Osteoblast (primary cell): ENCODE measurements around the gene EMC9. TPM values are rescaled to one million over a fixed set of nuclear protein-coding genes. Genes with fewer than 3 reads are reported as not detected.

Experiments
- DNase-seq: peaks from one replicate; pipeline ENCODE4 v3.0.0; 2011; ENCODE audit warnings: low spot score, mixed read lengths; ENCODE audit not compliant: insufficient read length; ENCODE audit errors: missing footprints
- H2AFZ ChIP-seq: 2 replicates; pipeline ENCODE4 v1.6.0; 2011; ENCODE audit warnings: mild to moderate bottlenecking, low read length
- H3K27ac ChIP-seq: 2 replicates; pipeline ENCODE4 v1.5.1; 2011; ENCODE audit warnings: mild to moderate bottlenecking, low read depth, low read length, moderate library complexity
- H3K27me3 ChIP-seq: 2 replicates; pipeline ENCODE4 v1.6.0; 2012; ENCODE audit warnings: mild to moderate bottlenecking, control low read depth, inconsistent platforms, low read length, moderate library complexity; ENCODE audit not compliant: insufficient read depth
- H3K36me3 ChIP-seq: 2 replicates; pipeline ENCODE4 v1.5.1; 2011; ENCODE audit warnings: mild to moderate bottlenecking, low read length, control low read depth, moderate library complexity; ENCODE audit not compliant: insufficient read depth
- H3K4me1 ChIP-seq: 2 replicates; pipeline ENCODE4 v1.5.1; 2011; ENCODE audit warnings: mild to moderate bottlenecking, low read length, control low read depth, moderate library complexity; ENCODE audit not compliant: insufficient read depth
- H3K4me2 ChIP-seq: 2 replicates; pipeline ENCODE4 v1.6.0; 2011; ENCODE audit warnings: mild to moderate bottlenecking, low read length; ENCODE audit not compliant: insufficient read depth
- H3K4me3 ChIP-seq: fragments of 200-600 bp; sonication (generic); 3 replicates; pipeline ENCODE4 v1.5.1; 2012; ENCODE audit warnings: mild to moderate bottlenecking, low read length, inconsistent platforms; ENCODE audit not compliant: insufficient read depth
- H3K79me2 ChIP-seq: 2 replicates; pipeline ENCODE4 v1.6.0; 2012; ENCODE audit warnings: mild to moderate bottlenecking, low read length, control low read depth, inconsistent platforms; ENCODE audit not compliant: insufficient read depth
- H3K9me3 ChIP-seq: 2 replicates; pipeline ENCODE4 v1.5.1; 2011; ENCODE audit warnings: low read depth, low read length, control low read depth
- H4K20me1 ChIP-seq: 2 replicates; pipeline ENCODE4 v1.6.0; 2012; ENCODE audit warnings: mild to moderate bottlenecking, low read length, control low read depth; ENCODE audit not compliant: insufficient read depth
- CTCF ChIP-seq: IDR thresholded peaks from 2 replicates; pipeline ENCODE4 v1.5.1; 2011; ENCODE audit warnings: mild to moderate bottlenecking, low read depth, low read length, moderate library complexity; ENCODE audit errors: extremely low read depth
- total RNA-seq: library from RNA; depleted of rRNA; stranded (reverse); fragments of >200 nt; gene quantifications from 2 replicates; pipeline ENCODE4 v1.2.3, GENCODE V29; 2012

Gene EMC9
- total RNA-seq, 1 donor = 6.9 TPM

- H3K36me3 ChIP-seq = peaks cover 24% of the 10 kb centered on the region
- no peaks in the 10 kb centered on the region for H3K4me1 ChIP-seq
- H3K27me3 ChIP-seq = no peaks in the 10 kb centered on the region
- no peaks in the 10 kb centered on the region for H3K9me3 ChIP-seq
- H3K4me3 ChIP-seq = no peak overlapping the region
- no peak overlapping the region for H3K27ac ChIP-seq
- no peaks in the 10 kb centered on the region for H3K79me2 ChIP-seq
- TF ChIP-seq CTCF = no peak
- H3K4me2 ChIP-seq = no peak overlapping the region
- H2AFZ ChIP-seq = no peak overlapping the region
- peak; percentile 55 for DNase-seq
- H4K20me1 ChIP-seq = no peaks in the 10 kb centered on the region
Measured at GRCh38 chr14:24100982-24101494, 40.4 kb downstream of the EMC9 start.

GRCh38 chr14:24100197-24100981, 41.0 kb downstream of the EMC9 start:
- TF ChIP-seq CTCF = no peak
- no peak for DNase-seq
- no peak overlapping the region for H2AFZ ChIP-seq
- peaks cover 4% of the 10 kb centered on the region for H3K79me2 ChIP-seq
- no peaks in the 10 kb centered on the region for H4K20me1 ChIP-seq
- peaks cover 24% of the 10 kb centered on the region for H3K36me3 ChIP-seq
- H3K9me3 ChIP-seq = no peaks in the 10 kb centered on the region
- H3K27ac ChIP-seq = no peak overlapping the region
- H3K27me3 ChIP-seq = no peaks in the 10 kb centered on the region
- H3K4me2 ChIP-seq = no peak overlapping the region
- H3K4me3 ChIP-seq = no peak overlapping the region
- peaks cover 4% of the 10 kb centered on the region for H3K4me1 ChIP-seq

GRCh38 chr14:24098927-24099813, 42.2 kb downstream of the EMC9 start:
- no peaks in the 10 kb centered on the region for H3K27me3 ChIP-seq
- no peak overlapping the region for H3K4me2 ChIP-seq
- no peaks in the 10 kb centered on the region for H3K9me3 ChIP-seq
- peaks cover 10% of the 10 kb centered on the region for H3K79me2 ChIP-seq
- H4K20me1 ChIP-seq = no peaks in the 10 kb centered on the region
- TF ChIP-seq CTCF = no peak
- H3K4me1 ChIP-seq = peaks cover 10% of the 10 kb centered on the region
- H3K36me3 ChIP-seq = peaks cover 24% of the 10 kb centered on the region
- DNase-seq = peak; percentile 73
- H3K4me3 ChIP-seq = no peak overlapping the region
- H2AFZ ChIP-seq = no peak overlapping the region
- H3K27ac ChIP-seq = no peak overlapping the region
